HAP-1 (cell line): ENCODE data around the gene FSTL4.

ENCODE experiments used
- DNase-seq, 2 experiments: peaks; one replicate each; pipeline ENCODE4 v3.0.0-alpha.2; 2016 to 2020; ENCODE audit warnings: low spot score in 2 of 2
- H3K27me3 ChIP-seq: fragments of 250-450 bp; sonication (Bioruptor Pico); 2 replicates; pipeline ENCODE4 v1.5.1; 2020; ENCODE audit warnings: low read depth, mild to moderate bottlenecking, moderate library complexity
- H3K36me3 ChIP-seq: fragments of 250-450 bp; sonication (Bioruptor Pico); replicated peaks from 2 replicates; pipeline ENCODE4 v1.5.1; 2020; ENCODE audit warnings: mild to moderate bottlenecking
- H3K4me1 ChIP-seq: fragments of 250-450 bp; sonication (Bioruptor Pico); 2 replicates; pipeline ENCODE4 v1.5.1; 2020; ENCODE audit warnings: mild to moderate bottlenecking
- H3K4me3 ChIP-seq: fragments of 250-450 bp; sonication (Bioruptor Pico); 2 replicates; pipeline ENCODE4 v1.5.1; 2020; ENCODE audit warnings: mild to moderate bottlenecking, moderate library complexity
- H3K9me3 ChIP-seq: fragments of 250-450 bp; sonication (Bioruptor Pico); 2 replicates; pipeline ENCODE4 v1.5.1; 2020; ENCODE audit warnings: mild to moderate bottlenecking, moderate library complexity
- in situ Hi-C: fragments of 300-500 bp; cut with MboI; formaldehyde crosslinking; loops from 3 replicates; pipeline ENCODE4 v1.14.3; 2020; ENCODE audit warnings: low sequenced_read_pairs, inconsistent platforms, mixed read lengths

Gene FSTL4

DNA sequence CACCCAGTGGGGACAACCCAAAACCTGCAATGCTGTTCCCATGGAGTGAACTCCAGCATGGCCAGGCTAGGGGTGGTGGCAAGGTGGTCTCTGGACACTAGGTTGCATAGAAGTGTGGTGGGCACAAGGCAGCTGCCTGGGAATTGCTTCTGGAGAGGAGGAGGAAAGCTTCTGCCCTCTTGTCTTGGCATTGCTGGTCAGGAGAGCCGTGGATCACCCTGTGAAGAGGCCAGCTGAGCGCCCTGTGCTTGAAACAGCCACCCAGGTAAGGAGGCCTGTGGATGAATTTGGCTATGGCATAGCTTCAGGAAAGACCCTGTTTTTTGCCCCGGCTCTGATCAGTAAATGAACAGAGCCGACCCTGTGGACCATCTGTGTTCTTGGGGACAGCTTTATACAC lies 287.4 kb downstream of the FSTL4 start:
- in situ Hi-C loops: no loop called here
- DNase-seq: no peak
- Histone ChIP-seq H3K36me3 (no peaks in the 10 kb centered on the region), H3K27me3 (no peaks in the 10 kb centered on the region), H3K9me3 (no peaks in the 10 kb centered on the region), H3K4me1 (peaks cover 9% of the 10 kb centered on the region), H3K4me3 (no peak overlapping the region)

DNA sequence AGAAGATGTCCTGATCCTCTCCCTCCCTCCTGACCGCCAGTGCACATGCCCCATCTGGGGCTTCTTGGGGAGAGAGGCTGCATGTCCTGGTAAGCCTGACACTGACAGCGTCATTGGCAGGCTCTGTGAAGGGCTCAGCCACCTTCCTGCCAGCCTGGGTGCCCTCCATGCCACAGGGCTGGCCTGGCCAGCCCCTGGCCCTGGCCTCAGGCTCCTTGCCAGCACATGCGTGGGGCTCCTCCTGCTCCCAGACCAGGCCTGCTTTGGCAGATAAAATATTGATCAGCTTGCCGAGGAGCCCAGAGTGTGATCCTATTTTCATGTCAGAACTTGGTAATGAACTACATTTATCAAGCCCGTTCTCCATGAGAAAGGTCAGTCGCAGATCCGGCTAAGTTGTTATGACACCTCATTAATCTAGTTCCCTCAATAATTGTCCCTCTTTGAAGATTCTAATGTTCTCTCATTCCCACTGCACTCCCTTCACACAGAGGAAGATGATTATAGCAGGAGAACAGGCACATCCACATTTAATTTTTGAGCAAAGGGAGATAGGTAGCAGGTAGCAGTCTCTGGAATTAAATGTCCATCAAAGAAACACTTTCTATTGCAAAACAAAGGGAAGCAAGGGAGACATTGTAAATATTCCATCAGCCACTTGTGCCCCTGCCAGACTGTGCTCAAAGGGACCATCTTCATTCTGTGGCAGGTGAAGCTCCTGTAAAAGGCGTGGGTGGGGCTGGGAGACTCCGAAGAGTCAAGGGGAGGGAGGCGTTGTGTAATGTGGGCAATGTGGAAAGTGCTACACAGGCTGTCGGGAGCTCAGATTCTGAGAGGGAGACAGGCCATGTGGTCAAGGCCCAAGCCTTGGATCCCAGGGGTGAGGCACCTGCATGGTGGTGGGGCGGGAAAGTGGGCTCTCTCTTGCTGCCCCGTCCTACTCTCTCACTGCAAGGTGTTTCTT lies 288.6 kb downstream of the FSTL4 start:
- Histone ChIP-seq H3K27me3 (no peaks in the 10 kb centered on the region), H3K4me3 (no peak overlapping the region)
- in situ Hi-C loops: no loop called here

DNA sequence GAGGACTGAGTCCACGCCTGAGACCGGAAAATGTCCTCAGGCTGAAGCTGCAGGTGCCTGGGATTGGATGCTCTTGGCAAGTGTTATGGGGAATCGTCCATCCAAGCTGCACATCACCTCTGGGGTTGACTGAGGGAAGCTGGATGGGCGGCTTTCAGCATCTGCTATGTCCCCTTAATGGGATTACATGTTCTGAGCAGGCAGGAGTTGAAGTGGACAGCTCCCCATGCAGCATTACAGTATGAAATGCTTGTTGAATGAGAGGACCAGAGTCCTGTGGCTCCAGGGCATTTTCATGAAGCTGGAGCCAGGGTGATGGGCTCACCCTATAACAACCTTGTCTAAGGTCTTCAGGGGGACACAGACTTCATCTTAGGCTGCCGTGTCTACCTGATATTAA lies 289.6 kb downstream of the FSTL4 start:
- H3K4me1 ChIP-seq: peaks cover 3% of the 10 kb centered on the region
- H3K9me3 ChIP-seq: no peaks in the 10 kb centered on the region
- H3K4me3 ChIP-seq: no peak overlapping the region
- in situ Hi-C loops: no loop called here
- H3K27me3 ChIP-seq: no peaks in the 10 kb centered on the region
- DNase-seq: no peak
- H3K36me3 ChIP-seq: no peaks in the 10 kb centered on the region

More for the DNA sequence above, 288.6 kb downstream of the FSTL4 start:
- Histone ChIP-seq H3K4me1 (peaks cover 9% of the 10 kb centered on the region), H3K36me3 (no peaks in the 10 kb centered on the region), H3K9me3 (no peaks in the 10 kb centered on the region)
- no peak for DNase-seq

DNA sequence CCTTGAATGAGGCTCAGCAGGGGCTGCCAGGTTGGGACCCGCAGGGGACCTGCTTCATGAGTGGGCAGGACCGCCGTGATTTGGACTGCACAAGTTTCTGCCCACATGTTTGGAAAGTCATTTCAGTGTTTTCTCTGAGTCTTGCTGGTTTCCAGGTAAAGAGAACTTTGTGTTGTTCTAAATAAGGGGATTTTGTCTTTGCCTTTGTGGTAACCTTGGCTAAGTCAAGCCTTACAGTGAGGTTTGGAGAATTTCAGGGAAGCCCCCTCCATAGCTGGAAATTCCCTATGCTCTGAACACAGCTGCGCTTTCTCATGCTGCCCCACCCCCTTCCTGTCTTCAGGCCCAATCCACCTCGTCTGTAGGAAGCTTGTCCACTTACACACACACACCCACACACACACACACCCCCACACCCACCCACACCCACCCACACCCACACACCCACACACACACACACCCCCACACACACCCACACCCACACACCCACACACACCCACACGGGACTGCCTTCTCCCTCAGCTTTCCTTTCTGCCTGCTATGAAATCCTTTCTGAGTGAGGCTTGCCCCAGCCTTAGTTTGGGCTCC lies 290.4 kb downstream of the FSTL4 start:
- H3K36me3 ChIP-seq: no peaks in the 10 kb centered on the region
- H3K27me3 ChIP-seq: no peaks in the 10 kb centered on the region
- no peak for DNase-seq
- in situ Hi-C loops: no loop called here
- no peaks in the 10 kb centered on the region for H3K9me3 ChIP-seq
- H3K4me1 ChIP-seq: no peaks in the 10 kb centered on the region
- no peak overlapping the region for H3K4me3 ChIP-seq

DNA sequence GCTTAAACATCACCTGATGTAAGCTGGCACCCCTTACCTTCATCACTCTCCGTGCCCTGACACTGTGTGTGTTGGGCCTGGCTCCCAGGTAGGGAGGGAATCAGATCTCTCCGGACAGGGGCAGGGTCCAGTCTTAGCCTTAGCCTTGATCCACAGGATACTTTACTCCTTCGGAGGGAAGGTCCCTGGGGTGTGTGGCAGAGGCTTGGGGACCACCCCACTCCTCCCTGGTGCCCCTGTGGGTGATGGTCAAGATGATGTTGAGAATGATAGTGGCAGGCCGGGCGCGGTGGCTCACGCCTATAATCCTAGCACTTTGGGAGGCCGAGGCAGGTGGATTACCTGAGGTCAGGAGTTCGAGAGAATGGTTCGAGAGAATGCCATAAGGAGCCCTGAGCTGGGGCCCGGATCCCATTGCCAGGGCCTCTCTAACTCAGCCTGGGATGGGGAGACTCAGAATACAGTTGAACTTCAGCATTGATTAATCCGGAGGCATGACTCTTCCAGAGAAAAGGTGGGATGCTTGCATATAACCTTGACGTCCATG lies 291.0 kb downstream of the FSTL4 start:
- Histone ChIP-seq H3K27me3 (no peaks in the 10 kb centered on the region), H3K9me3 (no peaks in the 10 kb centered on the region), H3K4me1 (no peaks in the 10 kb centered on the region), H3K4me3 (no peak overlapping the region), H3K36me3 (no peaks in the 10 kb centered on the region)
- in situ Hi-C loops: no loop called here
- no peak for DNase-seq

DNA sequence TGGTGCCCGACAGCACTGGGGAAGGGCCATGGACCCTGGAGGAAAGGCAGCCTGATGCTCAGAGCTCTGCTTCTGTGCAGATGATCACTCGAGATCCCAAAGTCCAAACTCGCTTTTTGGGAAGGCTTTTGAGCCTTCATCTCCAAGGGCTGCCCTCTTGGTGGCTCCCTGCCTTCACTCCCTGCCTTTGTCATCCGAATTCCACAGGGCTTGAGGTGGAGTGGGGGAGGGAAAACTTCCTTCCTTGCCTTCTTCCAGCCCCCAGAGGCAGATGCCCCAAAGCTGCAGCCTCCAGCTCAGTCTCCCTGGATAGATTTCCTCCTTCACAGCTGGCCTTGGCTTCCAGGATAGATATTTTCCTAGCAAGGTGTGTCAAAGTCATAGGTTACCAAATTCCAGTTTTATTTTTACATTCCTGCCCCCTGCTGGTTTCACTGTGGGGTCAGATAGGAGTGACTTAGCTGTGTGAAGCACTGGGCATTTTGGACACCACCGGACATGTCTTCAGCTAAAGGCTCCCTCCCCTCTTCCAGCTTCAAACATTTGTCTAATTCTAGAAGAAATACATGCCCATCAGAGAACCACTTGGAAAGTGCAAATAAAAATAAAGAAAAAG lies 292.3 kb downstream of the FSTL4 start:
- Histone ChIP-seq H3K36me3 (no peaks in the 10 kb centered on the region), H3K27me3 (no peaks in the 10 kb centered on the region), H3K4me1 (no peaks in the 10 kb centered on the region), H3K9me3 (no peaks in the 10 kb centered on the region), H3K4me3 (no peak overlapping the region)
- DNase-seq: no peak
- in situ Hi-C loops: no loop called here

DNA sequence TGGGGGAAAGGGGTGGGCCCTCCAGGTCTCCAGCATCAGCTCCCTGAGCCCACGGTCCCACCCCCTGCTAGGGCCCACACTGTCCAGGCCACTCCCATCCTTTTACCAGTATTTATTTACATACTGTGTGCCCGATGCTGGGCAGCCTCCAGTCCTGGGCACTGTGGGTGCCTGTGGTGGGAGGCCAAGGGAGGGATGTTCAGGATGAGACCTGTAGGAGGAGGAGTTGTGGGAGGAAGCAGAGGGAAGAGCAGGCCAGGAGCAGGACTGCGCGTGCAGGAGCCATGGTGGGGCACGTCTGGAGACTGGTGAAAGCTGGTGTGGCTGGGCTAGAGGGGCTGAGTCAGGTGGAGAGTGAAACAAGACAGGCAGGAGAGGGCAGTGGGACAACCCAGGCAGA lies 293.1 kb downstream of the FSTL4 start:
- Histone ChIP-seq H3K27me3 (no peaks in the 10 kb centered on the region), H3K9me3 (no peaks in the 10 kb centered on the region), H3K4me1 (no peaks in the 10 kb centered on the region), H3K4me3 (no peak overlapping the region), H3K36me3 (no peaks in the 10 kb centered on the region)
- no peak for DNase-seq
- in situ Hi-C loops: no loop called here

DNA sequence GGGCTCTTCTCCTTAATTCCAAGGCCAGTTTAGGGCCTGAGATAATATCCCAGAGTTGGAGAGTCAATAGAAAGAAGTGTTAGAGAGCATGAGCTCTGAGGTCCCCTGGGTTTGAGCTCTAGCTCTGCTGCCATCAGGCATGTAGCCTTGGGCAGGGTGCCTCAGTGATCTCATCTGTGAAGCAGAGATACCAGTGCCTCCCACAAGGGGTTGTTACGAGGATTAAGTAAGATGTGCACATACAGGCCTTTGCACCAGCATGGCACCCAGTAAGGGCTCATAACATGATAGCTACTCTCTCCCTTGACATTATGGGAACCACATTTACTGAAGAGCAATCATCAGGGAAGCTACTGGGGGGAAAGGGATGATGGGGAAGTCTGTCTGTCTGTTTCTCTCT lies 294.8 kb downstream of the FSTL4 start:
- no peak for DNase-seq
- in situ Hi-C loops: no loop called here
- no peaks in the 10 kb centered on the region for H3K27me3 ChIP-seq
- H3K4me3 ChIP-seq: no peak overlapping the region
- no peaks in the 10 kb centered on the region for H3K9me3 ChIP-seq
- H3K36me3 ChIP-seq: no peaks in the 10 kb centered on the region
- H3K4me1 ChIP-seq: no peaks in the 10 kb centered on the region

DNA sequence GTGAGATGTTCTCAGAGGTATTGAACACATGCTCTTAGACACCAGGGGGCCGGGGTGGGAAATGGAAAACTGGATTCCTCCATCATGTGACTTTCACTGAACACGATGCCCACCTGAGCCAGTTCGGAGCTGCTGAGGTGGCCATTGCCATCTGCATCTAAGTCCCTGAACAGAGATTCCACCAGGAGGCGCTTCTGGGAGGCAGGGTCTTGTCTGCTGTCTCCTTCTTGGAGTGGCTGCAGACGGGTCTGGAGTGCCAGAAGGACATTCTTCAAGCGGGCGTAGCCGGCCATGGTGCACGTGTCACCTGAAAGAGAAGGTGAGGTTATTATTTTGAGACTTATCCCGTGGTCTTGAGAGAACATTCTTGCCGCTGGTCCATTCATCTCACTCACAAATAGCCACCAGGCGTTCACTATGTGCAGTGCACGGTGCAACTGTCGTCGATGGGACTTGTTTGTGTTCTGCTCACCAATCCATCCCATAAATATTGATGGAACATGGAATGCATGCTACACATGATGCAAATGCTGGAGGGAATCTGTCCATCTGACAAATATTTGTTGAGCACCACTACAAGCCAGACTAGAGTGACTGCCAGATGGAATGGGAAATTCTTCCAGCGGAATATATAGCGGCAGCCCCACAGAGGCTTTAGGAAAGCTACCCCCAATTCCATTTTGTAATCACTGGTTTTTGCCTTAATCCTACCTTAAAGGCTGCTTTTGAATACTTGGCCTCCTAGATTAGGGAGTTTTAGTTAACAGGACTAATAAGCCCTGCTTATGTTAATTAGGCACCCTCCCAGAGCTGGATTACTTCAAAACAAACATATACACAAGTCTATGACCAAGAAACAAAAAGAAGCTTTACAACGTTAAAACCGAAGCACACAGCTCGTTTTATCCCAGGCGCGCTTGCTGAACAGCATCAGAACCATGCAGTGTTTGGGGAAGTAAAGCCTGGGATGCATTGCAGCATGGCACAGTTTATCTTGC lies 295.7 kb downstream of the FSTL4 start:
- no peak overlapping the region for H3K4me3 ChIP-seq
- DNase-seq: peak; percentile 9 to 58
- no peaks in the 10 kb centered on the region for H3K36me3 ChIP-seq
- no peaks in the 10 kb centered on the region for H3K27me3 ChIP-seq
- in situ Hi-C loops: no loop called here
- no peaks in the 10 kb centered on the region for H3K9me3 ChIP-seq
- no peaks in the 10 kb centered on the region for H3K4me1 ChIP-seq

DNA sequence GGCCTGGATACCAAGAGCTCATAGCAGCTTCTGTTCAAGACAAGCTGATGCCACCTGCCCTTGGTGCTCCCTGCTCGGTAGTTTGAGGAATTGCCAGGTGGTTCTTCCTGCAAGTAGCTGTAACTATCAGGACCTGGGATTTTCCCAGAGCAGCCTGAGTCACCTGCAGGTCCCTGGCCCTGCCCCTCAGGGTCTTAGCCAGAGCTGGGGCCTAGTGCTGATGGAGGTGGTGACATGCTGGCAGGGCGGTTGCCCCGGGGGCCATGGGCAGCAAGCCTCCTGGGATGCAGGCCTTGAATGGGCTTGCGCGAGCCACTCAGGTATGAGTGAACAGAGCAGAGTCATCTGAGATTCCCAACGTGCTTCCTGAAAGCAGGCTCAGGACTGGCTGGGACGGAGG lies 298.3 kb downstream of the FSTL4 start:
- DNase-seq: no peak

DNA sequence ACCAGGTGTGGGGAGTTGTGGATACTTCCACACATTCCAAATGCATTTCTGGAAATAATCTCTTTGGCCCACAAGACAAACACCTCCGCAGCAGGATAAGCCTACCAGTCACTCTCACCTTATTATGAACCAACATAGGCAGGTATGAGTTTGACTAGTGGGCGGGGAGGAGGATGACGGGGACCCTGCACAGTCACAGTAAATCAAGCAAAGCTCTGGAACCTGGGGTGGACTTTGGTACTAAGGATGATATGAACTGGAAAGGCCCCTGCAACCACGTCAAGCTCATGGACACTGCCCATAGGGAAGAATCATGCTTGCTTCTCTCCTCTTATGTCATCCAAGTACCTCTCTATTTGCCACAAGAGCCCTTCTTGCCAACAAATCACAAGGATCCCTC lies 301.2 kb downstream of the FSTL4 start:
- DNase-seq: no peak
- Histone ChIP-seq H3K36me3 (no peaks in the 10 kb centered on the region), H3K27me3 (no peaks in the 10 kb centered on the region), H3K9me3 (no peaks in the 10 kb centered on the region), H3K4me3 (no peak overlapping the region), H3K4me1 (no peaks in the 10 kb centered on the region)
- in situ Hi-C loops: no loop called here

More for the DNA sequence above, 298.3 kb downstream of the FSTL4 start:
- H3K36me3 ChIP-seq: no peaks in the 10 kb centered on the region
- H3K4me3 ChIP-seq: no peak overlapping the region
- no peaks in the 10 kb centered on the region for H3K27me3 ChIP-seq
- H3K9me3 ChIP-seq: no peaks in the 10 kb centered on the region
- H3K4me1 ChIP-seq: no peaks in the 10 kb centered on the region
- in situ Hi-C loops: no loop called here

DNA sequence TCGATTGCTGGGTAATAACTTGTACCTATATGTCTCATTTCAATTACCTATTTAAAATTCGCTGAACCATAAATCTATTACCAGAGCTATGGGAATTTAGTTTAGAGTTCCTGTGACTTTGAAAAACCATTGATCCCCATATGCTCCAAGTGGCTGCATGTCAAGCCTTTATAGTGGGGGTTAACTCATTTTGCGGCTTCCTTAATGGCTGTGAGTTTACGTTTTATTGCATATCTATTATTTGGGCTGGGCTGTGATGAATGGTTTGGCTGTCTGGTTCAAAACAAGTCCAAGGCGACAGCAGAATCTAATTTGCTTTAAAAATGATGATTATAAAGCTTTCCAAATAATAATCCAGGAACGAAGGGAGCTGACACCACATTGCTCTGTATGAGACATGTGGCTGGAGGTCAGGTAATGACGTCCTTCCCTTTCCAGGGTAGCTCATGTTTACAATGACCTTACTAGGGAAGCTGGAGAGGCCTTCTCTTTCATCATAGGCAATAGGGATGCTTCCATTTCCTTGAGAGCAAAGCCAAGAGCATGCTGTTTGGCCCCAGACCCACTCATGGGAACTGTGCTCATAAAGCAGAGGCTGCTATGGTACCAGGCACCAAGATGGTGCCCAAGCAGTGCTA lies 302.2 kb downstream of the FSTL4 start:
- Histone ChIP-seq H3K36me3 (no peaks in the 10 kb centered on the region), H3K4me1 (no peaks in the 10 kb centered on the region), H3K27me3 (no peaks in the 10 kb centered on the region), H3K4me3 (no peak overlapping the region), H3K9me3 (no peaks in the 10 kb centered on the region)
- DNase-seq: no peak
- in situ Hi-C loops: no loop called here
